GM19023 (cell line): Measurements from ENCODE around the gene ACER2.
A peak's percentile ranks its signal among the peaks of the same experiment; 100 is the strongest.

Experiments
- ATAC-seq: cut with Tn5 transposase; IDR thresholded peaks from one replicate; pipeline ENCODE4 v1.9.1; 2021; ENCODE audit warnings: mild to moderate bottlenecking, moderate library complexity; ENCODE audit not compliant: unreplicated experiment

ACER2 gene

DNA sequence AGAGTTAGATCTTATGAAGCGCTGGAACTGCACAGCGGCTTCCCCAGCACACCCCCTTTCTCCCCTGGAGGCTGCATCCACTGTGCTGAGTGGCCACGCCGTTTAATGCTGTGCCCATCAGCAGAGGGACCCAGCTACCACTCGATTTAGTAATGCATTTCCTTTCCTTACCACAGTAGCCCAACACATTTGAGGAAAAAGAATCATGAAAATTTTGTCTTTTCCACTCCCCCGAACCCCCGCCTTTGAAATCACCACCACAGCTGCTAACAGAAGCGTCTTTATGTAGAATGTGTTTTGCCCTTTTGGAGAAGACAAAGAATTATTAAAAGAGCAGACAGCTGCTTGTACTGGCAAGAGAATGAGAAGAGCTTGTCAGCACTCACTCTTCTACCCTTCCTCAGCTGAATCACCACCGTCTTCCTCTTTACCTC is 73.2 kb downstream of the ACER2 start:
- no peak for ATAC-seq

GRCh38 chr9:19484699-19485098 is 75.9 kb downstream of the ACER2 start:
- no peak for ATAC-seq

DNA sequence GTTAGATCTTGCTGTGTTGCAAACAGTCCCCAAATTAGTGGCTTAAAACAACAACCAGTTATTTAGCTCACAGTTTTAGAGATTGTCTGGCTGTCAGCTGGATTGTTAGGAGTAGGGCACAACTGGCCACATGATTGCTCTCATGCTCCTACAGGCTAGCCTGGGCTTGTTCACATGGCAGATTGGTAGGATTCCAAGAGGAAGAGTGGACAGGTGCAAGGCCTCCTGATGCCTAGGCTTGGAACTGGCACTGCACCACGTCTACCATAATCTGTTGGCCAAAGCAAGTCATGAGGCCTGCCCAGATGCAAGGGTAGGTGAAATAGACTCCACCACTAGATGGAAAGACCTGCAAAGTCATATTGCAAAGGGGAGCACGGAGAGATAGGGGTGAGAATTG is 76.4 kb downstream of the ACER2 start:
- ATAC-seq: no peak

DNA sequence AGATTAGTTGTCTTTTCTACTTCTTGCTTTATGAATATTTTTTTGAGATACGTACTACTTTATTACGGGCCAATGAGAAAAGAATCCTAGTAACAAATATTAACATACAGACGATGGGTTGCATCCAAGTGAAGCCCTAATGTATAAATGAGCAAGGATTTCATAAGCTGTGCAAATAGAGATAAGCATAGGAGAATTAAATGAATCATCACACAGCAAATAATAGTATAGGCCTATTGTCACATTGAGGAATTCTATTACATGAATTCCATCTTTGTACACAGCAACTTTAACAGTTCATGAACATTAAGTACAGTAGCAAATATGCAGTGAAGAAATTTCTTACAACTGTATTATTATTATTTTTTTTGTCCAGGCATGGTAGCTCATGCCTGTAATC is 78.0 kb downstream of the ACER2 start:
- ATAC-seq: no peak

- ATAC-seq: no peak
Measured at GRCh38 chr9:19488721-19489120, 79.9 kb downstream of the ACER2 start.

DNA sequence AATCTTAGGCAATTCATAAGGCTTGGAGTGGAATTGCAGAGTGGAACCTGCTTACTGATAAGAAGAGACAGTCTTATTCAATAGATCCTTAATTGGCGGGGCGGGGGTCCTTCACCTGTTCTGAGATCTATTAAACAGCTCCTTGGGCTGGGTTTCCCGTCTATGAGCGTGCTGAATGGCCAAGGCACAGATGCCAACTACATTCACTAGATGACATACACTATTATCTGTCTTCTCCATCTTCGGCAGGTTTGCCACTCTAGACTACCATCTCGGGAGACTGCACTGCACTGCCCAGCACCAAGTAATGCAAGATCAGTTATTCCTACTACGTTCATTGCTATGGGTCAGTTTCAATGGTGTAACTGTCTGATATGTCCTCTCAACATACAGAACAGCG is 81.5 kb downstream of the ACER2 start:
- no peak for ATAC-seq

- no peak for ATAC-seq
Measured at GRCh38 chr9:19490828-19491227, 82.0 kb downstream of the ACER2 start.

GRCh38 chr9:19492775-19493173 is 84.0 kb downstream of the ACER2 start:
- ATAC-seq: no peak

DNA sequence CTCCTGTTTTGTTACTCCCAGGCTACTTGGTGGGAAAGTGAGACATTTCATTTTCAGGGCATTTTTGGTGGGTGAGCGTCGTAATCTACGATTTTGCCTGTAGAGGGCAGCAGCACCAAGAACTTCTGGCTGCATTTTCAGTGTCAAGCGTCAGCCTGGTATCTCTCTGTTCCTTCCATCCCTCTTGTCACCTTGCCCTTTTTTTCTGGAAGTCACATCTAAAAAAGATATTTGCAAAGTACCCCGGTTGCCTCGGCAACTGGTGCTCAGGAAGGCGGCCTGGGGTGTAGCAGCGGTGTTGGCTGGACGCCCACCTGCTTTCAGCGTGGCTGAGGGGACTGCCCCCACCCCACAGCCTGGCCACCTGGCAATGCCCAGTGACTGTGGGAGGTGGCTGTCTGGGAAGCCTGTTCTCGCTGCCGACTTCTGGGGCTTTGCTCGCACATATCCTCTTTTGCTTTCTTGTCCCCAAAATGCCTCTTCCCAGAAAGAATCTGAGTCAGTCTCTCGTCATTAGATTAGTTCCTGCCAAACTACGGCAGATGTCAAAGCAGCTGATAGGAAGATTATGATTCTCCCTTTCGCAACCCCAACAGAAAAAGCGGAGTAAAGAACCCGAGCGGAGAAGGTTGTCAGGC is 84.5 kb downstream of the ACER2 start:
- ATAC-seq: peak; percentile 84

DNA sequence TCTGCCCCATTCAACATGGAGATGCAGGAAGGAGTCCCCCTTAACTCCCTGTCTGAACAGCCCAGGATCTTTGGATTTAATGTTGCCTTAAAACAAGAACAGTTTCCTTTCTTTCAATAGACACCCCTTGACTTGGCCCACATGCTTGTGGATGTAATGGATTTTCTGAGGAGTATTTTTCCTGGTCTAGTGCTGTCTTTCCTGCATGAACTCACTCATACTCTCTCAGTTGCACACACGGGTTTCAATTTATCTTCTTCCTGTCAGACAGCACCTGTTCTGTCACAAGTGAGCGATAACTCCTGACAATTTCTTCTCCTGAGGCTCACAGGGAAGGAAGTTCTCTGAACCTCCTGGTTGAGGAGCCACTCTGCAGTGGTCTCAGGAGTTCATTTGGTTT is 85.1 kb downstream of the ACER2 start:
- ATAC-seq: no peak

- no peak for ATAC-seq
Measured at GRCh38 chr9:19495186-19496028, 86.6 kb downstream of the ACER2 start.

DNA sequence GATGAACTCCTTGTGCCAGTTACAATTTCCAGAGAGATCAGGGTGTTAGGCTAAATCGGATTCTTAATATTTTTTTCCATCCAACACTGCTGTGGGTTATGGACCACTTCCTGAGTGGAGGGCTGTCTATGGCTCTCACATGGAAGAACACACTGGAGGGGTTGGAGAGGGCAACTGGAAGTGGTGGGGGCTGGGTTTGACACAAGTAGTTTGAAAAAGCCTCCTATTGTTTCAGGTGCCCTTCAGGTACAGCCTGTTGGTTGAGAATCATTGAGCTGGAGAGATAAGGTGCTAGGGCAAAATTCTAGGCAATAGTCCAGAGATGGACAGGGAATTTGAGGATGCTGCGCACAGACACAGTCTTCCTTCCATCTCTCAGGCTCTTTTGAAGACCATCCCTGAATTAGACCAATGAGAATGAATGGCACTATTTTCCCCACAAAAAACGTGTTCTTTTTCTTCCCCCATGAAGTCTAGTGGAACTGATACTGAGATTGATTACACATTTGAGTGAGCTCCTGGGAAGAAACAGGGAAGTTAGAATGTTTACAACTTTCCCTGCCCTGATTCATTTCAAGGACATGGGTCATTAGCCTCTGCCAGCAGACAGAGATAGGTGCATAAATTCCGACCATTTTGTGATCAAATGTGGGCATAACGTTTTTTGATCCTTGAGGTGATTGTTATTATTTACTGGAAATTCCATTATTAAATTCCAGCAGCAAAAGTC is 87.7 kb downstream of the ACER2 start:
- ATAC-seq: no peak

DNA sequence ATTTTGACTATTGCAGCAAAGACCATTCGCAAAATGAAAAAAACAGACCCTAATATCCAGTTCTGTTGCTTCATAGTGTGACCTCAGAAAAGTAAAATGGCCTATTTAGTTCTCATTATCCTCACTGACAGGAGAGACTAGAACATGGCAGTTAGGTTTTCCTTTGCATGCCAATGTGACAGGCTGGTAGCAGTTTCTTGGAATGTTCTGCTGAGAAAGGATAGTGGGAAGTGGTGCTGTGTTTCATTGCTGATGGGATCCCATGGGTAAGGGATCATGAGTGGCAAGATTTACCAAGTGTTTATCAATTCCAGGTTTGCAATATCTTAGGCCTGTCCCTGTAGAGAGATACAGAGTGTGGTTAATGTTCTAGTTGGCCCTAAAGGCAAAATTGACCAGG is 88.5 kb downstream of the ACER2 start:
- ATAC-seq: no peak

DNA sequence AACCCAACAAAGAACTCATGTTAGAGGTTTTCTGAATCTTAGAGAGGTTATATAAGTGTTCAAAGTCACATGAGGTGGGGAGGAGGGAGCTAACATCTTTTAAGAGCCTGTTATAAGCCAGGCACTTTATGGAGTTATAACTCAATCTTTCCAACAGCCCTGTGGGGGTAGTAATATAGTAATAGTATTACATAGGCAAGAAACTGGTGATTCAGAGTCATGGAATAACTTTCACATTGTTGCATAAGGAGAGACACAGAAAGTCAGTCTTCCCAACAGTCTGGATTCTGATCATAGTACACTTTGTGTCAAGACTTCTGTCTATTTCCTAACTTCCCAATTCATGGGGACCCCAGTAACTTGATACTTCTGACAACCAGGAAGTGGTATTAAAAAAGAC is 89.2 kb downstream of the ACER2 start:
- ATAC-seq: no peak
